Measurements from ENCODE around the gene OPN1SW.
A peak's percentile ranks its signal among the peaks of the same experiment; 100 is the strongest.

The OPN1SW gene

DNA sequence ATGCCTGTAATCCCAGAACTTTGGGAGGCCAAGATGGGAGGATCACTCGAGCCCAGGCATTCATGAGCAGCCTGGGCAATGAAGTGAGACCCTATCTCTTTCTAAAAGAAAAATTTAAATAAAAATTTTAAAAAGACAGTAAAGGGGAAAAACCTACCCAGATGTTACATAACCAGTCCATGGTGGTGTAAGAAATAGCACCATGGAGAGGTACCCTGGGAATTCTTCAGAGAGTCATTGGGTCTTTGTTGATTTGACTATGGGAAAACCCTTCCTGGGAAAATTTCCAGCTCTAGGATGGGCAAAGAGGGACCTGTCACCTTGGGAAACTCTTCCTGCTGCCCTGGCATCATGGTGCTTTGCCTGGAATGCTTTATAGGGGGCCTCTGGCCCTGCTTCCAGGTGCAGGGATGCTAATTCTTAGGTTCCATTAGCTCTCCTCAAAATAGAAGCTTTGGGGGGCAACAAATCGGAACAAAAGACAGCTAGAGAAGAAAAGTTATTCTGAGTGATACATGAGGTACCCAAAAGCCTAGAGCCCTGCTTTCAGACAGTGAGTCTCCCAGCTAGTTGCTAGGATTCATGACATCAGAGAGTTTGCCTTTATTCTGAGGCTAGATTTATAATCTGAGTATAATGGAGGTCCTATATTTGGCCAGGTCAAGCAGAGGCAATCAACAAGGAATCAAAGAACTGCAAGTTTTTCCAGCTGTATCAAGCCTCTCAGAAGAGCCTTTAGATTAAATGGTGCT is 26.2 kb upstream of the OPN1SW start:
- H3K4me3 ChIP-seq (ENCODE audit: low read depth, low read length) = no peak overlapping the region
- TF ChIP-seq, protein P1, sequence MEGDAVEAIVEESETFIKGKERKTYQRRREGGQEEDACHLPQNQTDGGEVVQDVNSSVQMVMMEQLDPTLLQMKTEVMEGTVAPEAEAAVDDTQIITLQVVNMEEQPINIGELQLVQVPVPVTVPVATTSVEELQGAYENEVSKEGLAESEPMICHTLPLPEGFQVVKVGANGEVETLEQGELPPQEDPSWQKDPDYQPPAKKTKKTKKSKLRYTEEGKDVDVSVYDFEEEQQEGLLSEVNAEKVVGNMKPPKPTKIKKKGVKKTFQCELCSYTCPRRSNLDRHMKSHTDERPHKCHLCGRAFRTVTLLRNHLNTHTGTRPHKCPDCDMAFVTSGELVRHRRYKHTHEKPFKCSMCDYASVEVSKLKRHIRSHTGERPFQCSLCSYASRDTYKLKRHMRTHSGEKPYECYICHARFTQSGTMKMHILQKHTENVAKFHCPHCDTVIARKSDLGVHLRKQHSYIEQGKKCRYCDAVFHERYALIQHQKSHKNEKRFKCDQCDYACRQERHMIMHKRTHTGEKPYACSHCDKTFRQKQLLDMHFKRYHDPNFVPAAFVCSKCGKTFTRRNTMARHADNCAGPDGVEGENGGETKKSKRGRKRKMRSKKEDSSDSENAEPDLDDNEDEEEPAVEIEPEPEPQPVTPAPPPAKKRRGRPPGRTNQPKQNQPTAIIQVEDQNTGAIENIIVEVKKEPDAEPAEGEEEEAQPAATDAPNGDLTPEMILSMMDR (IDR thresholded peaks at IDR 0.05; ENCODE audit: insufficient read depth, low read depth, low read length, missing control alignments) = no peak
- no peak for DNase-seq (ENCODE audit: low read depth)

DNA sequence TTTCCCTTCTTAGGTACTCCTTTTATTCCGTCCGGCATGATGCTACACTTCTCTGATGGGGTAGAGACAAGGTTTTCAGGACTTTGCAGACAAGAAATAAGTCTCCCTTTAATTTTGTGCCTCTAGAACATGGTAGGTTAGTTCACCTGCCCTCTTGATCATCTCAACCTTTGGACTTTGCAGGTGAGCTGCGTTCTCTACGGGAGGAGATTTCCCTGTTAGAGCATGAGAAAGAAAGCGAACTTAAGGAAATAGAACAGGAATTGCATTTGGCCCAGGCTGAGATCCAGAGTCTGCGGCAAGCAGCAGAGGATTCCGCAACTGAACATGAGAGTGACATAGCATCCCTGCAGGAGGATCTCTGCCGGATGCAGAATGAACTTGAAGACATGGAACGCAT is 25.4 kb upstream of the OPN1SW start:
- DNase-seq (ENCODE audit: low read depth) = no peak
- TF ChIP-seq, protein P1 (IDR thresholded peaks at IDR 0.05; ENCODE audit: insufficient read depth, low read depth, low read length, missing control alignments) = no peak
- no peak overlapping the region for H3K4me3 ChIP-seq (ENCODE audit: low read depth, low read length)

DNA sequence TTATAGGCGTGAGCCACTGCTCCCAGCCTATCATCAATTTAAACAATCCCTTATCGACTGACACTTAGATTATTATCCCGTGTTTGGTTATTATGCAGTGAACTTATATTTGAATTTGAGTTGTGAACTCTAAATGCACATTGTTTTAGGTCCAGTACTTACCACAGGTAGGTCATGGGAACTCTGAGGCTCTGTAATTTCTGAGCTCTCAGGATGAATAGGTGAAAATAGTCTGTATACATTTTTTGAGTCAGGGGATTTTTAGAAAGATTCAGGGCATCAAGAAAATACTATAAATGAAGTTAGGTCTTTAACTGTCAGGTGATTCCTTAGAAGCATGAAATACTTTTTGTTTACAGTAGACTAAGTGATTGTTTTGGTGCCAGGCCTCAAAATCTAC is 25.0 kb upstream of the OPN1SW start:
- peak; percentile 41 for DNase-seq (ENCODE audit: low read depth)

DNA sequence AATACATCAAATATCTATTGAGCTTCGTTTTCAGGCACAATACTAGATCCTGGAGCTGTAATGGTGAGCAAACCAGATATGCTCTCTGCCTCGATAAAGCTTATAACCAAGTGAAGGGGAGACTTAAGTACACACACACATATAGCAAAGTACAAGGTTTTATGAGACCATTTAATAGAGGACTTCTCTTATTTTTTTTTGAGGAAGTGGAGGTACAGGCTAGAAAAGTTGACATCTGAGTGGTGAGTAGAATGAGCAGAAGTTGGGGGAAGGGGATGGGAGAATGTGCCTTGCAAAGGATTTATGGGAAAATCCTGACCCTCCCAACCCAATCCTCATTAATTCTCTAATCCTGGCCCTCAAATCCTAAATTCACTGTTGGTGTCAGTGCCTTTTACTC is 23.9 kb upstream of the OPN1SW start:
- TF ChIP-seq, protein P1 (IDR thresholded peaks at IDR 0.05; ENCODE audit: insufficient read depth, low read depth, low read length, missing control alignments) = no peak
- DNase-seq (ENCODE audit: low read depth) = no peak
- H3K4me3 ChIP-seq (ENCODE audit: low read depth, low read length) = no peak overlapping the region

More for the DNA sequence above, 25.0 kb upstream of the OPN1SW start:
- no peak overlapping the region for H3K4me3 ChIP-seq (ENCODE audit: low read depth, low read length)
- TF ChIP-seq, protein P1 (IDR thresholded peaks at IDR 0.05; ENCODE audit: insufficient read depth, low read depth, low read length, missing control alignments) = no peak

DNA sequence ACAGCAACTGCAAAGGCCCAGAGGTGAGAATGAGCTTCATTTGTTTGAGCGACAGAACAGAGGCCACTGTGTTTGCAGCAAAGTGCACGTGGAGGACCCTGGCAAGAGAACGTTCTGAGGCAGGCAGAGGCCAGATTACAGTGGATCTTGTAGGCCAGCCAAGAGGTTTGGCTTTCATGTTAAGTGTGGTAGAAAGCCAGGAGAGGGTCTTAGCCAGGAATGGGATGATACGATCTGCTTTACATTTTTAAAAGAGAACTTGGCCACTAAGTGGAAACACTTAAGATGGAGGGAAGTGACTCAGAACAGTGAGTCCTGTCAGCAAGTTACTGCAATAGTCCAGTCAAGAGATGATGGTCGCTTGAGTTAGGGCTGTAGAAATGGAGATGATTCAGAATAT is 20.7 kb upstream of the OPN1SW start:
- H3K4me3 ChIP-seq (ENCODE audit: low read depth, low read length) = no peak overlapping the region
- TF ChIP-seq, protein P1 (IDR thresholded peaks at IDR 0.05; ENCODE audit: insufficient read depth, low read depth, low read length, missing control alignments) = no peak
- no peak for DNase-seq (ENCODE audit: low read depth)

DNA sequence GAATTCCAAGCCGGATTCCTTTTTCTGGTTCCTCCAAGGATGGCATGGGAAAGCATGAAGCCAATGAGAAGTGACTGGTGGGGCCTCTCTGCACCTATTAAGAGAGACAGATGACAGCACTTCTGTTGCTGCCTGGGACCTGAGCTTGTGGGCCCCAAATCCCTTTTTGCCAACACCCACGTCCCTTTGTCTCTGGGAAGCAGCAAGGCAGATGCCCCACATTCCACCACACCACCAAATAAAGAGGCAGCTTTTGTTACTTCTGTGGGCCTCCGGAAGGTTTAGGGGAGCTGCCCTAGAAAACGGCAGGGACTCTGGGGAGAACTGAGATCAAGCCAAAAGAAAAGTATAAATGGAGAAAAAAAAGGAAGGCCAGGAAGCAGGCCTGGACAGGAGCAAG is 19.5 kb upstream of the OPN1SW start:
- DNase-seq (ENCODE audit: low read depth) = no peak
- TF ChIP-seq, protein P1 (IDR thresholded peaks at IDR 0.05; ENCODE audit: insufficient read depth, low read depth, low read length, missing control alignments) = no peak
- no peak overlapping the region for H3K4me3 ChIP-seq (ENCODE audit: low read depth, low read length)

GRCh38 chr7:128794436-128794835 is 18.8 kb upstream of the OPN1SW start:
- no peak for DNase-seq (ENCODE audit: low read depth)
- TF ChIP-seq, protein P1 (IDR thresholded peaks at IDR 0.05; ENCODE audit: insufficient read depth, low read depth, low read length, missing control alignments) = no peak
- no peak overlapping the region for H3K4me3 ChIP-seq (ENCODE audit: low read depth, low read length)

Data from GM12865 (cell line).